ENCODE results near the gene PFDN1. TPM values are rescaled to one million over a fixed set of nuclear protein-coding genes. Genes with fewer than 3 reads are reported as not detected.

The PFDN1 gene
- total RNA-seq, 1 donor from 2014 or later = 41.5 TPM

GRCh38 chr5:140239461-140239860 is 63.4 kb downstream of the PFDN1 start:
- no peak for DNase-seq (ENCODE audit: low spot score)

GRCh38 chr5:140238756-140239155 is 64.1 kb downstream of the PFDN1 start:
- no peak for DNase-seq (ENCODE audit: low spot score)

- DNase-seq (ENCODE audit: low spot score) = peak; percentile 79
Measured at GRCh38 chr5:140236891-140237598, 65.9 kb downstream of the PFDN1 start.

GRCh38 chr5:140235791-140236551 is 66.9 kb downstream of the PFDN1 start:
- DNase-seq (ENCODE audit: low spot score) = no peak

GRCh38 chr5:140234377-140234989 is 68.4 kb downstream of the PFDN1 start:
- DNase-seq (ENCODE audit: low spot score) = no peak

GRCh38 chr5:140232731-140233130 is 70.2 kb downstream of the PFDN1 start:
- DNase-seq (ENCODE audit: low spot score) = no peak

GRCh38 chr5:140230373-140230772 is 72.5 kb downstream of the PFDN1 start:
- no peak for DNase-seq (ENCODE audit: low spot score)

GRCh38 chr5:140228364-140228837 is 74.5 kb downstream of the PFDN1 start:
- no peak for DNase-seq (ENCODE audit: low spot score)

GRCh38 chr5:140227046-140227445 is 75.9 kb downstream of the PFDN1 start:
- DNase-seq (ENCODE audit: low spot score) = no peak

GRCh38 chr5:140225396-140225795 is 77.5 kb downstream of the PFDN1 start:
- DNase-seq (ENCODE audit: low spot score) = no peak

- no peak for DNase-seq (ENCODE audit: low spot score)
Measured at GRCh38 chr5:140224658-140225057, 78.2 kb downstream of the PFDN1 start.

GRCh38 chr5:140223567-140223966 is 79.3 kb downstream of the PFDN1 start:
- no peak for DNase-seq (ENCODE audit: low spot score)

- no peak for DNase-seq (ENCODE audit: low spot score)
Measured at GRCh38 chr5:140222416-140222815, 80.5 kb downstream of the PFDN1 start.

- no peak for DNase-seq (ENCODE audit: low spot score)
Measured at GRCh38 chr5:140221697-140222223, 81.1 kb downstream of the PFDN1 start.

GRCh38 chr5:140220698-140221064 is 82.2 kb downstream of the PFDN1 start:
- DNase-seq (ENCODE audit: low spot score) = no peak

- DNase-seq (ENCODE audit: low spot score) = no peak
Measured at GRCh38 chr5:140220032-140220697, 82.7 kb downstream of the PFDN1 start.

GRCh38 chr5:140219068-140219991 is 83.6 kb downstream of the PFDN1 start:
- DNase-seq (ENCODE audit: low spot score) = no peak

GRCh38 chr5:140217299-140218026 is 85.4 kb downstream of the PFDN1 start:
- DNase-seq (ENCODE audit: low spot score) = no peak

GRCh38 chr5:140216478-140217074 is 86.3 kb downstream of the PFDN1 start:
- DNase-seq (ENCODE audit: low spot score) = no peak

GRCh38 chr5:140215276-140215675 is 87.6 kb downstream of the PFDN1 start:
- DNase-seq (ENCODE audit: low spot score) = no peak

Measured in ureter (tissue), 1 donor.